ENCODE results near the gene HCN1.

Gene HCN1

DNA sequence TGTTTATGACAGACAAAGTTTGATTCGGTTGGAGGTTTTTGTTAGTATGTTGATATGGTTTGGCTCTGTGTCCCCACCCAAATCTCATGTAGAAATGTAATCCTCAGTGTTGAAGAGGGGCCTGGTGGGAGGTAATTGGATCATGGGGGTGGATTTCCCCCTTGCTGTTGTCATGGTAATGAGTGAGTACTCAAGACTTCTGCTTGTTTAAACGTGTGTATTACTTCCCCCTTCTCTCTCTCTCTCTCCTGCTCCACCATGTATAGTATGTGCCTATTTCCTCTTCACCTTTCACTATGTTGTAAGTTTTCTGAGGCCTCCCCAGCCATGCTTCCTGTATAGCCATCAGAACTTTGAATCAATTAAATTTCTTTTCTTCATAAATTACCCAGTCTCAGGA, 415.1 kb downstream of the HCN1 start:
- no peak for DNase-seq (ENCODE audit: low spot score)

DNA sequence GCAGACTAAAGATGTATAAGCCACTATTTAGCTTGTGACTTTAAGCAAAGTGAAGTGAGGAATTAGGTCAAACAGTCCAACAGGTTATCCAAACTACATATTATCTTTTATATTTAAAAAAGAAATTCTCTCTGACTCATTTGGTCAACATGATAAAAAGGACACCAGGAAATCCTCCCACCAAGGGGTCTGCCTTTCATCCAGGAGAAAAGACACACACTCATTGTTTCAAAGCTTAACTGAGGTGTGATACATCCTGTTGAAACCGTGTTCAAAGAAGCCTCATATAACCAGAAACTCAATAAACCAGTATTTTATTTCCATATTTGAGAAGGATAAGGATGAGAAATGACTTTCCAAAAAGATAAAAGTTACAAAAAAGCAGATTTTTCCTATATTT, 417.1 kb downstream of the HCN1 start:
- no peak for DNase-seq (ENCODE audit: low spot score)

DNA sequence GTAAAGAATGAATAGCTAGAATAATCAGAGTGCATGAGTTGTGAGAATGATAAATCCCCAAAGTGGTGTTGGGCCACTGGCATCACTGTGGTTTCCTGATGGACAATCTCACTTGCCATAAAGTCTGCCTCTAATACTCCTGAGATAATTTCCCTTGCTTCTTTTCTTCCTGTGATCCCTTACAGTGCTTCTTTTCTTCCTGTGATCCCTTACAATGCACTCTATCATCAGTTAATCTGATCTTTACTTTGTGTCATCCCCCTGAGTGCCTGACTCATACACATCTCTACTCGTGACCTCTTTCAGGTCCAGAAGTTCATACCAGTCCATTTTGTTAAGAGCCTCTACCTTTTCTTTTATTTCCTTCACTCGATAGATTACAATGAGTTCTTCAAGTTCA, 418.3 kb downstream of the HCN1 start:
- DNase-seq (ENCODE audit: low spot score) = no peak

DNA sequence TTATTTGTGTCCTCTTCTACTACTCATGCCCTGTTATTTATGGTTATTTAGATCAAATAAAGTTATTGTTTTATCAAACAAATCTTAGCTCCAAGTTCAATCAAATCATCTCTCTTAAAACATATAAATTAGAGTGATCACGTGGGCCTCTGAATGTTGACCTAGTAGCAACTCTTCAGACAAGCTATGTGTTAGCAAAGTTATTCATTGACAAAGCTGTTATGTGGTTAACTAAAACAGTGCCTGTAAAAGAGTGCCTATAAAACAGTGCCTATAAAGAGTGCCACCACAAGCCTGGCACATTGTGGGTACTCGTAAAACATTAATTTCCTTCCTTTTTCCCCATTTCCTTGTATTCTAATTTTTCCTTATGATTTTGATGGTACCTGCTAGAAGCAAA, 421.9 kb downstream of the HCN1 start:
- DNase-seq (ENCODE audit: low spot score) = no peak

DNA sequence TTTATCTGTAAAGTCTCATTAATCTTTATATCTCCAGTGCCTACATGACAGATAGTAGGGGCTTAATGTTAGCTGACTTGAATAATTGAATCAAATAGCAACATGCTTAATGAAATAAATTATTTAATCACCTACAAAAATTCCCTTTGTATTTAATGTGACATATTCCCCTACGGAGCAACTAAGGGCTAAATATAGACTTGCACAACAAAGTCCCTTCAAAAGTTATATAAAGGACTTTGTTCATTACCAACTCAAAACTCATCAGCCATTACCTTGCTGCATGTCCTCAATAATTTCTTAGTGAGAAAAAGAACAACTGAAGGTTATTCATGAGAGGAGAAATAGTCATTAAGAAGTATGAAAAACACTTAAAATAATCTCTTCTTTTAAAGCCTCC, 424.6 kb downstream of the HCN1 start:
- DNase-seq (ENCODE audit: low spot score) = no peak

DNA sequence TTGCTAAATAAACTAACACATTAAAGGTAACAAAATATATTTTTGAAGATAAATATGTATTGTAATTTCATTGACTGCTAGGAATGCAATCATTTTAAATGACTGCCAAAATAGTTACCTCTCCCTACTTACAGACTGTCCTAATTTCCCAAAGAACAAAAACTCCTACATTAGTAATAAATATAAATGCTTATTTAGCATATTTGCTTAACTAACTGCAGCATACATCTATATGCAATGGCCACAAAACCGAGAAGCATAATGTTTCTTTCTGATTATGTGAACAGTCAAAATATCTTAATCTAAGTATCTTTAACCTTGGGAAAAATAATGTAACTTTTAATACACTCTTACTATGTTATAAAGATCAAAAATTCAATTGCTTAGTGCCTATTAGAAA, 431.7 kb downstream of the HCN1 start:
- no peak for DNase-seq (ENCODE audit: low spot score)

DNA sequence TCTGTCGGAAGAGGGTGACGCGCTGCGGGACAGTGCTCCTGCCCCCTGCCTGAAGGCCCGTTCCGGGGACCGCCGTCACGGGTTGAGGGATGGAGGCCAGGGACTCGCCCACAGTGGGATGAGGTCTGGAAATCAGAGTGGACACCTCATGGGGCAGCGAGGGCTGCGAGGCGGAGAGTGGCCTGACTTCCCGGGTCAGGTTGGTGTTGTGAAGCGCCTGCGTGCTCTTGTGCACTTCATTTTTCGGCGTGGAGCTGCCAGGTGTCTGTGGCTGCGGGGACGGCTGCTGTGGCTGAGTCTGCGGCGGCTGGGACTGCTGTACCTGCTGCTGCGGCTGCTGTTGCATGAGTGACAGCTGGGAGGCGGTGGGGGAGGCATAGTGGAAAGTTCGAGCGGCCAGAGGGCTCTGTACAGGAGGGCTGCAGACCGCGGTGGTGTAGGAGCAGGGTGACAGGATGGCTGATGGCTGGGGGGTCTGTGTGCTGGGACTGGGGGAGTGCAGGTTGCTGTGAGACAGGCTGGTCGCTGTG, 434.1 kb downstream of the HCN1 start:
- DNase-seq (ENCODE audit: low spot score) = no peak

DNA sequence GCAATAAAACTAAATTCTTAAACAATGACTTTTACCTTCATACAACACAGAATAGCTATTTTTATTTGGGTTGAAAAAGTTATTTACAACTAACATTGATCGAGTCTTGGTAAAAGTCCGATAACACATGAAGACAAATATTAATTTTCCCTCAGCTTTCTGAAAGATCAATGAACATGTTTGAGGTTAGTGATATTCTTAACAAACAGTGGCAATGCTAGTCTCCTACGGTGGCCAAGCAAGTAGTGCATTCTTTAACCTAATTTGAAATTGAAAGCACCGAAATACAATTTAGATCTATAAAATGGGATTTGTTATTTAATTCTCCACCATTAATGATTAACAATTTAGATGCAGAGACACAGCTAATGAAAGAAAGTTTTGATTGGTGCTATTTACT, 435.1 kb downstream of the HCN1 start:
- DNase-seq (ENCODE audit: low spot score) = no peak

DNA sequence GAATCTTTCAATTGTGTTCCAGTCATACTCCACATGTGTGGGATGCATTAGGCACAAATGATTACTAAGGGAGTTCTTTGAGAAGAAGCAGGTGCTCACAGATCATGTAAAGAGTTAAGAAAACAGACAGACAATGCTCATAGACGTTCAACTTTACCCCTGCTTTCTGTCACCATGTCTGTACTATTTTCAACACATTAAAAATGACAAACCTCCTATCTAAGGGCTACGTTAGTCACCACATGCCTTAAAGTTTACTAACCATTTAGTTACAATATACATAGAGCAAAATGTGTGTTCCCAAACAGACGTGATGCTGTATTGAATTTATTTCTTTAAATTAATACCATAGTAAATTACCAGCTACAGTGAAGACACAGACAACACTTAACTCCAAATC, 435.9 kb downstream of the HCN1 start:
- DNase-seq (ENCODE audit: low spot score) = peak; percentile 11

DNA sequence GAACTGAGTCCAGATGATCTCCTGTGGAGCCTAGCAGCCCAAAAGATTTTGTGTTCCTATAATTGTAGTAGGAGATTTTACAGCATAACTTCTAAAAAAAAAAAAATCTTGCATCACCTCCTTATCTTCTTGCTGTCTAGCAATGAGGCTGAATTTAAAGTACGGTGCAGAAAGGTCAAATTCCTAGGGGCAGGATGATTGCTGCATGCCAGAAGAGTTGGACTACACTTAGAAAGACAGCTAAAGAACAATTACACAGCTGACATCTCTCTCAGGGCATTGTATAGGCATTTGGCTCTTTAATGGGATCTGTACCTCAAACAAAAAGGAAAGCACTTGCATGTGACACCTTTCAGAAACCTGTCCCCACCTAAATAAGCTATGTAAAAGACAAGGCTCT, 443.2 kb downstream of the HCN1 start:
- DNase-seq (ENCODE audit: low spot score) = no peak

DNA sequence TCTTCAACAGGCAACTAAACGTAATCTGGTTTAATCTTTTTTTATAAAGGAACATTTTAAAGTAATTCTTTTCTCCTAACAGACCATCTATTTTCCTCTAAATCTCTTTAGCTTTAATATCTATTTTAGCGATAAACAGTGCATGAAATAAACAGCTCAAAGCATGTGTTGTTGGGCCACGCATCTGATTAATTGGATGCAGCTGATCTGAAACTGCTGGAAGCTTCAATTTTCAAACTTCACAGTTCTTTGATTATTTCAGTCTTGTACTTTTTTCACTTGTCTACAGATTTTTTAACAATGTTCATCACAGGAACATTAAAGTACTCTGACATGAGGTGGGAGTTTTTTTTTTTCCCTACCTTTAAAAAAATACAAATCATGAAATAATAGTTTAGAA, 443.6 kb downstream of the HCN1 start:
- no peak for DNase-seq (ENCODE audit: low spot score)

DNA sequence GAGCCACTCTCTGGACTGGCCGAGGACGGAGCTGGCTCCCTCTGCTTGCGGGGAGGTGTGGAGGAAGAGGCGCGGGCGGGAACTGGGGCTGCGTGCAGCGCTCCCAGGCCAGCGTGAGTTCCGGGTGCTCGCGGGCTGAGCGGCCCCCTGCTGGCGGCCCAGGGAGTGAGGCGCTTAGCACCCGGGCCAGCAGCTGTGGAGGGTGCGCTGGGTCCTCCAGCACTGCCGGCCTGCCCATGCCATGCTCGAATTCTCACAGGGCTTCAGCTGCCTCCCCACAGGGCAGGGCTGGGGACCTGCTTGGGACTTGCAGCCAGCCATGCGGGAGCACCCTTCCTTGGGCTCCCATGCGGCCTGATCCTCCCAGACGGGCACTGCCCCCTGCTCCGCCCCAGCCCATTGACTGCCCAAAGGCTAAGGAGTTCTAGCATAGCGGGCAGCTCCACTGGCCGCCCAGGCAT, 470.6 kb downstream of the HCN1 start:
- DNase-seq (ENCODE audit: low spot score) = no peak

DNA sequence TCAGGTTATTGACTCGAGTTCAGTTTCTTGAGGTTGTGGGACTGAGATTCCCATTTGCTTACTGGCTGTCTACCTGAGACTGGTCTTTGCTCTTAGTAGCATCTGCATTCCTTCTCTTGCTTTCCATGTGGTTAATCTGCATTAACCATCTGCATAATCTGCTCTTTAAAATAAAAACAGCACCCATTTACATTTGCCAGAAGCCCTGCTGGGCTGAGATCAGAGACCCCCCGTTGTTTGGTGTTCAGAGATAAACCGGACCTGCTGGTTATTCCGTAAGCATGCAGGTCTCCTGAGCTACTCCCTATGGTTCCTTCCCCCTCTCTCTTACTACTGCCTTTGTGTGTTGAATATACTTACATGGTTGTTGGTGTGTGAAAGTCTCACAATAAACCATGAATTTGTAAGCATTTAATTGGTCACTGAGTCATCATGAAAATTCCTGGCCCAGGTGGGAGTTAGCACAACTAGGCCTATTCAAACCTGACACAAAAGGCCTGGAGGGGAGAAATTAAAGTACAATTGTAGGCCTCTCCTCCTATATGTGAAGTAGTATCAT, 490.7 kb downstream of the HCN1 start:
- no peak for DNase-seq (ENCODE audit: low spot score)
